ENCODE results near the gene DUT. TPM values are rescaled to one million over a fixed set of nuclear protein-coding genes. Genes with fewer than 3 reads are reported as not detected.

DUT gene
- total RNA-seq, 1 experiment from 2014 or later = 130 TPM

DNA sequence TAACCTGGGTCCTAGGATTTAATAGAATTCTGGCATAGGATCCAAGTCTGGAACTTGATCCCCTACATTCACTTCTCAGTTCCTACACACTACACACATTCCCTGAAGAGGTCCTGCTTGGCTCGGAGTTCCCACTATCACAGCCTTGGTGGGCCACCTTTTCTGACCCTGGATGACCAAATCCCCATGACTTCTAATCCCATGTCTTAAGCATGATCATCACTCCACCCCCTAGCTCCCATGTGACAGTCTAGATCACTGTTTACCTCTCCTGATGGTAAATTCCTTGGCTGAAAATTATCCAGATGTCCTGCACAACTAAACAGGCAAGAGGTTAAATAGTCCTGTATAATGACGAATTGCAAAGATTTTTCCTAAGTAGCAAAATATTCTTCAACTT is 40.3 kb downstream of the DUT start:
- Histone ChIP-seq H4K20me1 (ENCODE audit: insufficient read depth) (no peaks in the 10 kb centered on the region), H3K9me2 (ENCODE audit: insufficient read depth) (0 out of 2 replicates have a peak, but pooled peaks cover 4% of the 10 kb centered on the region), H3K36me3 (ENCODE audit: control insufficient read depth in 1 of 2, insufficient read depth in 2 of 2, low read length in 2 of 2) (no peaks in the 10 kb centered on the region), H3K4me2 (ENCODE audit: low read length) (no peak overlapping the region), H3K27me3 (ENCODE audit: insufficient read depth, low read length) (no peaks in the 10 kb centered on the region), H3K27ac (ENCODE audit: low read depth, low read length) (no peak overlapping the region), H3K4me1 (ENCODE audit: control insufficient read depth in 1 of 2, insufficient read depth in 2 of 2, low read length in 2 of 2) (peaks cover 0 to 9% of the 10 kb centered on the region in 2 experiments; a peak in 2 of 4 replicates), H2AFZ (ENCODE audit: low read depth, low read length, poor library complexity, severe bottlenecking) (no peak overlapping the region), H3K9ac (ENCODE audit: low read length) (no peak overlapping the region), H3K79me2 (ENCODE audit: insufficient read depth, low read length) (no peaks in the 10 kb centered on the region), H3K9me3 (ENCODE audit: control insufficient read depth in 1 of 2, insufficient read depth in 1 of 2, low read depth in 1 of 2, low read length in 2 of 2) (no peaks in the 10 kb centered on the region), H3K4me3 (replicated peaks in 1 of 2; ENCODE audit: low read depth in 1 of 2, low read length in 2 of 2) (no peak overlapping the region)
- BruUV-seq (replicated peaks) = no TSS peak
- ATAC-seq = no peak
- ChIA-PET RAD21 (ENCODE audit: low non-redundant PET in 1 of 2, low total read pairs in 2 of 2, uncharacterized antibody in 2 of 2, unreplicated experiment in 2 of 2) (no interaction called here), CTCF (no interaction called here), POLR2A (no interaction called here)
- no peak for TF ChIP-seq FOSL1 (IDR thresholded peaks at IDR 0.05; ENCODE audit: low read depth)
- TF ChIP-seq POLR2AphosphoS5 (IDR thresholded peaks at IDR 0.05; ENCODE audit: low read depth, low read length) = no peak
- TF ChIP-seq YY1 (IDR thresholded peaks at IDR 0.05; ENCODE audit: extremely low read depth, insufficient replicate concordance, low read depth, low read length) = no peak
- no peak for TF ChIP-seq POLR2A (IDR thresholded peaks at IDR 0.05; ENCODE audit: borderline replicate concordance, extremely low read depth, insufficient read depth, insufficient read length)
- no peak for TF ChIP-seq EGR1 (IDR thresholded peaks at IDR 0.05; ENCODE audit: low read depth)
- TF ChIP-seq, protein P1, sequence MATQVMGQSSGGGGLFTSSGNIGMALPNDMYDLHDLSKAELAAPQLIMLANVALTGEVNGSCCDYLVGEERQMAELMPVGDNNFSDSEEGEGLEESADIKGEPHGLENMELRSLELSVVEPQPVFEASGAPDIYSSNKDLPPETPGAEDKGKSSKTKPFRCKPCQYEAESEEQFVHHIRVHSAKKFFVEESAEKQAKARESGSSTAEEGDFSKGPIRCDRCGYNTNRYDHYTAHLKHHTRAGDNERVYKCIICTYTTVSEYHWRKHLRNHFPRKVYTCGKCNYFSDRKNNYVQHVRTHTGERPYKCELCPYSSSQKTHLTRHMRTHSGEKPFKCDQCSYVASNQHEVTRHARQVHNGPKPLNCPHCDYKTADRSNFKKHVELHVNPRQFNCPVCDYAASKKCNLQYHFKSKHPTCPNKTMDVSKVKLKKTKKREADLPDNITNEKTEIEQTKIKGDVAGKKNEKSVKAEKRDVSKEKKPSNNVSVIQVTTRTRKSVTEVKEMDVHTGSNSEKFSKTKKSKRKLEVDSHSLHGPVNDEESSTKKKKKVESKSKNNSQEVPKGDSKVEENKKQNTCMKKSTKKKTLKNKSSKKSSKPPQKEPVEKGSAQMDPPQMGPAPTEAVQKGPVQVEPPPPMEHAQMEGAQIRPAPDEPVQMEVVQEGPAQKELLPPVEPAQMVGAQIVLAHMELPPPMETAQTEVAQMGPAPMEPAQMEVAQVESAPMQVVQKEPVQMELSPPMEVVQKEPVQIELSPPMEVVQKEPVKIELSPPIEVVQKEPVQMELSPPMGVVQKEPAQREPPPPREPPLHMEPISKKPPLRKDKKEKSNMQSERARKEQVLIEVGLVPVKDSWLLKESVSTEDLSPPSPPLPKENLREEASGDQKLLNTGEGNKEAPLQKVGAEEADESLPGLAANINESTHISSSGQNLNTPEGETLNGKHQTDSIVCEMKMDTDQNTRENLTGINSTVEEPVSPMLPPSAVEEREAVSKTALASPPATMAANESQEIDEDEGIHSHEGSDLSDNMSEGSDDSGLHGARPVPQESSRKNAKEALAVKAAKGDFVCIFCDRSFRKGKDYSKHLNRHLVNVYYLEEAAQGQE (IDR thresholded peaks at IDR 0.05; ENCODE audit: low read depth) = no peak
- no peak for TF ChIP-seq JUND (IDR thresholded peaks at IDR 0.05)
- no peak for DNase-seq (ENCODE audit: low read depth, low spot score)
- intact Hi-C loops (cut with micrococcal nuclease) = no loop called here

DNA sequence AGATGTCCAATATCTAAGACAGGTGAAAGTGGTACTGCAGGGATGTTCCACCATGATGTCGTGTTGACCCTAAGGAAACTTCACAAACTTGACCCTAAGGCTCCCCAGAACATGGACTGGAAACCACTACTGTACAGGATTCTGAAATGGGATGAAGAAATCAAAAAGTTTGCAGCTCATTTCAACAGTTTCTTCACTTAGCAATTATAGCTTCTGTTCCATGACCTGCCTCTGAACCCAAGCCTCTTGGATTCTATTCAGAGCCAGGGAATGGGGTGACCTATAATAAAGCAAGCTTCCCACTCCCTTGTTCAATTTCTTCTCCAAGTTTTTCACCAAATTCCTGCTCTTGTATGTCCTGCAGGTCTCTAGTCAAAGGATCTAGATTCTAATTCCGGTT is 40.7 kb downstream of the DUT start:
- no peak for ATAC-seq
- POLR2A ChIA-PET = no interaction called here
- CTCF ChIA-PET = no interaction called here
- TF ChIP-seq ZNF274 (IDR thresholded peaks at IDR 0.05; ENCODE audit: low read depth, low read length) (no peak), EZH2phosphoT487 (IDR thresholded peaks at IDR 0.05; ENCODE audit: borderline replicate concordance) (no peak), POLR2AphosphoS5 (IDR thresholded peaks at IDR 0.05; ENCODE audit: low read depth, low read length) (no peak), ZFX (IDR thresholded peaks at IDR 0.05) (no peak), RAD21 (IDR thresholded peaks at IDR 0.05; ENCODE audit: low read depth) (no peak), EZH2 (IDR thresholded peaks at IDR 0.05) (no peak), TCF7L2 (IDR thresholded peaks at IDR 0.05; ENCODE audit: borderline replicate concordance, extremely low read depth, insufficient read depth, insufficient read length) (no peak), ELF1 (IDR thresholded peaks at IDR 0.05; ENCODE audit: borderline replicate concordance, low read depth) (no peak), SP1 (IDR thresholded peaks at IDR 0.05; ENCODE audit: low read depth) (no peak), POLR2A (IDR thresholded peaks at IDR 0.05; ENCODE audit: borderline replicate concordance, extremely low read depth, insufficient read depth, insufficient read length) (no peak)
- TF ChIP-seq, protein P2, sequence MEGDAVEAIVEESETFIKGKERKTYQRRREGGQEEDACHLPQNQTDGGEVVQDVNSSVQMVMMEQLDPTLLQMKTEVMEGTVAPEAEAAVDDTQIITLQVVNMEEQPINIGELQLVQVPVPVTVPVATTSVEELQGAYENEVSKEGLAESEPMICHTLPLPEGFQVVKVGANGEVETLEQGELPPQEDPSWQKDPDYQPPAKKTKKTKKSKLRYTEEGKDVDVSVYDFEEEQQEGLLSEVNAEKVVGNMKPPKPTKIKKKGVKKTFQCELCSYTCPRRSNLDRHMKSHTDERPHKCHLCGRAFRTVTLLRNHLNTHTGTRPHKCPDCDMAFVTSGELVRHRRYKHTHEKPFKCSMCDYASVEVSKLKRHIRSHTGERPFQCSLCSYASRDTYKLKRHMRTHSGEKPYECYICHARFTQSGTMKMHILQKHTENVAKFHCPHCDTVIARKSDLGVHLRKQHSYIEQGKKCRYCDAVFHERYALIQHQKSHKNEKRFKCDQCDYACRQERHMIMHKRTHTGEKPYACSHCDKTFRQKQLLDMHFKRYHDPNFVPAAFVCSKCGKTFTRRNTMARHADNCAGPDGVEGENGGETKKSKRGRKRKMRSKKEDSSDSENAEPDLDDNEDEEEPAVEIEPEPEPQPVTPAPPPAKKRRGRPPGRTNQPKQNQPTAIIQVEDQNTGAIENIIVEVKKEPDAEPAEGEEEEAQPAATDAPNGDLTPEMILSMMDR (IDR thresholded peaks at IDR 0.05 in 2 of 3, conservative IDR thresholded peaks at IDR 0.05 in 1 of 3; ENCODE audit: borderline replicate concordance in 1 of 3, insufficient read depth in 1 of 3, low read depth in 2 of 3, low read length in 2 of 3) = no peak
- TF ChIP-seq, protein P3, sequence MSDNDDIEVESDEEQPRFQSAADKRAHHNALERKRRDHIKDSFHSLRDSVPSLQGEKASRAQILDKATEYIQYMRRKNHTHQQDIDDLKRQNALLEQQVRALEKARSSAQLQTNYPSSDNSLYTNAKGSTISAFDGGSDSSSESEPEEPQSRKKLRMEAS (IDR thresholded peaks at IDR 0.05) = no peak

More for the DNA sequence above, 40.7 kb downstream of the DUT start:
- no peak for DNase-seq (ENCODE audit: low read depth, low spot score)
- Histone ChIP-seq H3K4me2 (ENCODE audit: low read length) (no peak overlapping the region), H3K36me3 (ENCODE audit: control insufficient read depth in 1 of 2, insufficient read depth in 2 of 2, low read length in 2 of 2) (no peaks in the 10 kb centered on the region), H4K20me1 (ENCODE audit: insufficient read depth) (no peaks in the 10 kb centered on the region), H3K4me3 (replicated peaks in 1 of 2; ENCODE audit: low read depth in 1 of 2, low read length in 2 of 2) (no peak overlapping the region), H2AFZ (ENCODE audit: low read depth, low read length, poor library complexity, severe bottlenecking) (no peak overlapping the region), H3K4me1 (ENCODE audit: control insufficient read depth in 1 of 2, insufficient read depth in 2 of 2, low read length in 2 of 2) (peaks cover 0 to 9% of the 10 kb centered on the region in 2 experiments; a peak in 2 of 4 replicates), H3K9me2 (ENCODE audit: insufficient read depth) (0 out of 2 replicates have a peak, but pooled peaks cover 4% of the 10 kb centered on the region), H3K9ac (ENCODE audit: low read length) (no peak overlapping the region), H3K27ac (ENCODE audit: low read depth, low read length) (no peak overlapping the region), H3K79me2 (ENCODE audit: insufficient read depth, low read length) (no peaks in the 10 kb centered on the region), H3K9me3 (ENCODE audit: control insufficient read depth in 1 of 2, insufficient read depth in 1 of 2, low read depth in 1 of 2, low read length in 2 of 2) (no peaks in the 10 kb centered on the region), H3K27me3 (ENCODE audit: insufficient read depth, low read length) (no peaks in the 10 kb centered on the region)
- RAD21 ChIA-PET (ENCODE audit: low non-redundant PET in 1 of 2, low total read pairs in 2 of 2, uncharacterized antibody in 2 of 2, unreplicated experiment in 2 of 2) = interaction anchor here in 1 of 2 experiments (0.6 kb wide), 1 partner anchor 10 kb away, joined by 3 read pairs; no protein-coding TSS in a partner anchor
- BruUV-seq (replicated peaks) = no TSS peak
- intact Hi-C loops (cut with micrococcal nuclease) = no loop called here
